Measurements from ENCODE around the gene PTPRT. TPM values are rescaled to one million over a fixed set of nuclear protein-coding genes. Genes with fewer than 3 reads are reported as not detected.

Gene PTPRT
- total RNA-seq, 1 experiment from 2014 or later = 0.13 TPM

- Histone ChIP-seq H3K9ac (ENCODE audit: extremely low read depth, insufficient read length, low read length) (no peak overlapping the region), H3K27ac (ENCODE audit: insufficient read length, low read depth, low read length) (no peak overlapping the region), H3K23me2 (ENCODE audit: insufficient read length, low read depth, low read length, poor library complexity, severe bottlenecking) (no peaks in the 10 kb centered on the region), H3K27me3 (ENCODE audit: insufficient read depth, low read length) (no peaks in the 10 kb centered on the region), H4K8ac (replicated peaks; ENCODE audit: insufficient read length, low read depth, low read length) (no peak overlapping the region), H3K4ac (ENCODE audit: low read depth, low read length) (no peak overlapping the region), H3K56ac (ENCODE audit: insufficient read length, low read depth, low read length) (no peak overlapping the region), H4K20me1 (ENCODE audit: control insufficient read depth, insufficient read depth, insufficient read length) (no peaks in the 10 kb centered on the region), H2AFZ (ENCODE audit: low read length) (no peak overlapping the region), H4K91ac (ENCODE audit: insufficient read length, low read depth, low read length) (no peak overlapping the region), H3K4me1 (ENCODE audit: insufficient read depth, low read length) (no peaks in the 10 kb centered on the region), H2AK5ac (ENCODE audit: insufficient read length, low read length) (no peak overlapping the region), H3K18ac (ENCODE audit: insufficient read length, low read depth, low read length) (no peak overlapping the region), H3K14ac (ENCODE audit: insufficient read depth, low read length) (no peak overlapping the region), H3K23ac (ENCODE audit: insufficient read length, low read depth, low read length) (no peak overlapping the region), H3K4me2 (ENCODE audit: insufficient read depth, insufficient read length, low read length) (no peak overlapping the region), H3K79me2 (ENCODE audit: insufficient read depth, low read length) (no peaks in the 10 kb centered on the region), H3T11ph (ENCODE audit: low read length) (no peak overlapping the region), H3K9me3 (ENCODE audit: control insufficient read depth, low read depth, low read length) (no peaks in the 10 kb centered on the region), H2BK15ac (ENCODE audit: low read depth, low read length) (no peak overlapping the region), H2BK5ac (ENCODE audit: insufficient read length, low read length) (no peak overlapping the region), H2BK120ac (ENCODE audit: low read depth, low read length, poor library complexity, severe bottlenecking) (no peak overlapping the region), H2BK12ac (ENCODE audit: insufficient read length, low read depth, low read length) (no peak overlapping the region), H4K5ac (ENCODE audit: insufficient read length, low read depth, low read length) (no peak overlapping the region), H3K79me1 (ENCODE audit: insufficient read depth, low read depth, low read length, poor library complexity, severe bottlenecking) (no peaks in the 10 kb centered on the region), H2BK20ac (ENCODE audit: low read depth, low read length, poor library complexity, severe bottlenecking) (no peak overlapping the region)
- no peak for TF ChIP-seq CTCF (conservative IDR thresholded peaks at IDR 0.05)
- H3K27me3 Mint-ChIP-seq (ENCODE audit: low read depth) = no peaks in the 10 kb centered on the region
- H3K4me3 Mint-ChIP-seq = no peak overlapping the region
- H3K27ac Mint-ChIP-seq = no peak overlapping the region
- no peaks in the 10 kb centered on the region for H3K4me1 Mint-ChIP-seq
- H3K36me3 Mint-ChIP-seq (ENCODE audit: insufficient read depth in 1 of 3, low read depth in 3 of 3) = no peaks in the 10 kb centered on the region
- no peaks in the 10 kb centered on the region for H3K9me3 Mint-ChIP-seq
- no peak for DNase-seq
- no CpG with 5 or more reads among the region's 4 CpGs for WGBS (ENCODE audit: extremely low coverage, insufficient read length, low lambda C conversion rate)
Observed at GRCh38 chr20:42510686-42511085, 679.0 kb downstream of the PTPRT start.
